ENCODE results near the gene MTHFD1L. TPM values are rescaled to one million over a fixed set of nuclear protein-coding genes. Genes with fewer than 3 reads are reported as not detected.
"Not testable (repeated sequence)": the region's sequence is repeated elsewhere in the genome, so short reads cannot be mapped to it uniquely, and the experiment has no call there.

MTHFD1L gene
- total and polyA plus RNA-seq, 2 donors (not counting 1 experiment from before 2014, with no cell fraction given) = 36.1 to 48.9 TPM

- H3K27me3 ChIP-seq (ENCODE audit: control insufficient read depth, insufficient read depth, low read length); DNase-seq (ENCODE audit: low read depth in 2 of 2); H3K79me2 ChIP-seq (ENCODE audit: control insufficient read depth, insufficient read depth, low read length); H2AFZ ChIP-seq (ENCODE audit: low read length); H3K27ac ChIP-seq (ENCODE audit: insufficient read depth, low read length); H3K36me3 ChIP-seq (ENCODE audit: control insufficient read depth, insufficient read depth, low read length); H3K4me2 ChIP-seq (ENCODE audit: extremely low read depth, insufficient read depth, low read length); H3K4me1 ChIP-seq (ENCODE audit: control insufficient read depth, extremely low read depth, insufficient read depth, low read length); H3K4me3 ChIP-seq (replicated peaks in 1 of 4; ENCODE audit: control extremely low read depth in 1 of 4, insufficient read depth in 1 of 4, low read depth in 3 of 4, low read length in 4 of 4); H4K20me1 ChIP-seq (ENCODE audit: control insufficient read depth, extremely low read depth, insufficient read depth, low read length); H3K9me3 ChIP-seq (ENCODE audit: control insufficient read depth, insufficient read depth, low read depth, low read length); H3K9ac ChIP-seq (ENCODE audit: insufficient read depth, low read length): not testable (repeated sequence)
Observed at GRCh38 chr6:151125242-151125641, 259.7 kb downstream of the MTHFD1L start.

- H3K9me3 ChIP-seq (ENCODE audit: control insufficient read depth, insufficient read depth, low read depth, low read length); H2AFZ ChIP-seq (ENCODE audit: low read length); H3K27ac ChIP-seq (ENCODE audit: insufficient read depth, low read length); H4K20me1 ChIP-seq (ENCODE audit: control insufficient read depth, extremely low read depth, insufficient read depth, low read length); H3K4me1 ChIP-seq (ENCODE audit: control insufficient read depth, extremely low read depth, insufficient read depth, low read length); H3K4me2 ChIP-seq (ENCODE audit: extremely low read depth, insufficient read depth, low read length); H3K9ac ChIP-seq (ENCODE audit: insufficient read depth, low read length); H3K4me3 ChIP-seq (replicated peaks in 1 of 4; ENCODE audit: control extremely low read depth in 1 of 4, insufficient read depth in 1 of 4, low read depth in 3 of 4, low read length in 4 of 4); H3K79me2 ChIP-seq (ENCODE audit: control insufficient read depth, insufficient read depth, low read length); H3K36me3 ChIP-seq (ENCODE audit: control insufficient read depth, insufficient read depth, low read length); H3K27me3 ChIP-seq (ENCODE audit: control insufficient read depth, insufficient read depth, low read length): not testable (repeated sequence)
- DNase-seq (ENCODE audit: low read depth in 2 of 2) = peak; percentile 49 to 87
Observed at GRCh38 chr6:151125651-151126416, 260.3 kb downstream of the MTHFD1L start.

- H3K4me3 ChIP-seq (replicated peaks in 1 of 4; ENCODE audit: control extremely low read depth in 1 of 4, insufficient read depth in 1 of 4, low read depth in 3 of 4, low read length in 4 of 4); DNase-seq (ENCODE audit: low read depth in 2 of 2); H3K4me2 ChIP-seq (ENCODE audit: extremely low read depth, insufficient read depth, low read length); H3K79me2 ChIP-seq (ENCODE audit: control insufficient read depth, insufficient read depth, low read length); H2AFZ ChIP-seq (ENCODE audit: low read length); H3K9me3 ChIP-seq (ENCODE audit: control insufficient read depth, insufficient read depth, low read depth, low read length); H4K20me1 ChIP-seq (ENCODE audit: control insufficient read depth, extremely low read depth, insufficient read depth, low read length); H3K9ac ChIP-seq (ENCODE audit: insufficient read depth, low read length); H3K27me3 ChIP-seq (ENCODE audit: control insufficient read depth, insufficient read depth, low read length); H3K4me1 ChIP-seq (ENCODE audit: control insufficient read depth, extremely low read depth, insufficient read depth, low read length); H3K27ac ChIP-seq (ENCODE audit: insufficient read depth, low read length); H3K36me3 ChIP-seq (ENCODE audit: control insufficient read depth, insufficient read depth, low read length): not testable (repeated sequence)
Observed at GRCh38 chr6:151126417-151126724, 260.9 kb downstream of the MTHFD1L start.

GRCh38 chr6:151127133-151127798 lies 261.8 kb downstream of the MTHFD1L start:
- H3K27ac ChIP-seq (ENCODE audit: insufficient read depth, low read length); H3K4me1 ChIP-seq (ENCODE audit: control insufficient read depth, extremely low read depth, insufficient read depth, low read length); H3K9me3 ChIP-seq (ENCODE audit: control insufficient read depth, insufficient read depth, low read depth, low read length); H3K9ac ChIP-seq (ENCODE audit: insufficient read depth, low read length); H4K20me1 ChIP-seq (ENCODE audit: control insufficient read depth, extremely low read depth, insufficient read depth, low read length); H3K79me2 ChIP-seq (ENCODE audit: control insufficient read depth, insufficient read depth, low read length); H2AFZ ChIP-seq (ENCODE audit: low read length); H3K36me3 ChIP-seq (ENCODE audit: control insufficient read depth, insufficient read depth, low read length); H3K4me3 ChIP-seq (replicated peaks in 1 of 4; ENCODE audit: control extremely low read depth in 1 of 4, insufficient read depth in 1 of 4, low read depth in 3 of 4, low read length in 4 of 4); H3K27me3 ChIP-seq (ENCODE audit: control insufficient read depth, insufficient read depth, low read length); H3K4me2 ChIP-seq (ENCODE audit: extremely low read depth, insufficient read depth, low read length): not testable (repeated sequence)
- peak in 1 of 2 donors; percentile 58 for DNase-seq (ENCODE audit: low read depth in 2 of 2)

Data from fibroblast of lung (primary cell).